Kidney tubule cell (primary cell): ENCODE measurements around the gene PCNT.
"Not testable (repeated sequence)": the region's sequence is repeated elsewhere in the genome, so short reads cannot be mapped to it uniquely, and the experiment has no call there.

Experiments
- DNase-seq: peaks from one replicate; pipeline ENCODE4 v3.0.0-alpha.2; 2018; ENCODE audit warnings: low spot score

The PCNT gene

DNA sequence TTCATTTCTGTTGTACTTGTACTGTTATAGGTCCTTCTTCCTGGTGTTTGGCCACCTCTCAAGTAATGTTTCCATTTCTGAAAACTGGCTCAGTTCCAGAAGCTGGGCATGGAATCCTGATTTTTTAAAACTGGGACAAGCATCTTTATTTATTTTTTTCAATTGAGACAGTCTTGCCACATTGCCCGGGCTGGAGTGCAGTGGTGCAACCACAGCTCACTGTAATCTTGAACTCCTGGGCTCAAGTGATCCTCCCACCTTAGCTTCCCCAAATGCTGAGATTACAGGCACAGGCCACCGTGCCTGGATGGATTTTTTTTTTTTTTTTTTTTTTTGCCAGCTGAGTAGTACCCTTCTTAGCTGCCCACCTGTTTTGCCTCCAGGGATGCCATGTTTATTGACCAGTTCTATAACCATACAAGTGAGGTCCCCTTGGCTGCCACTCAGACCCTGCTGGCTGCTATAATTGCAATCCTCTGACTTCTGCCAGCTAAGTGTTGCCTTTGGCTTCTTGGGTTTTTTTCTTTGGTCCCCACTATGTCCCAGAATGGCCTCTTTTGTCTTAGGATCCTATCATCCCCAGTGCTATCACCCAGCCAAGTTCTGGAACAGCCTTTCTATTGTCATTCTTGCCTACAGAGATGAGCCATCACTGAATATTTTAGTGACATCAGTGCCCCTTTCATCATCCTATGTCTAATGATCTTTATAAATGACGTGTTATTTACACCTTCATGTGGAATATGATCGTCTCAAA, 130.9 kb downstream of the PCNT start:
- DNase-seq = no peak

DNA sequence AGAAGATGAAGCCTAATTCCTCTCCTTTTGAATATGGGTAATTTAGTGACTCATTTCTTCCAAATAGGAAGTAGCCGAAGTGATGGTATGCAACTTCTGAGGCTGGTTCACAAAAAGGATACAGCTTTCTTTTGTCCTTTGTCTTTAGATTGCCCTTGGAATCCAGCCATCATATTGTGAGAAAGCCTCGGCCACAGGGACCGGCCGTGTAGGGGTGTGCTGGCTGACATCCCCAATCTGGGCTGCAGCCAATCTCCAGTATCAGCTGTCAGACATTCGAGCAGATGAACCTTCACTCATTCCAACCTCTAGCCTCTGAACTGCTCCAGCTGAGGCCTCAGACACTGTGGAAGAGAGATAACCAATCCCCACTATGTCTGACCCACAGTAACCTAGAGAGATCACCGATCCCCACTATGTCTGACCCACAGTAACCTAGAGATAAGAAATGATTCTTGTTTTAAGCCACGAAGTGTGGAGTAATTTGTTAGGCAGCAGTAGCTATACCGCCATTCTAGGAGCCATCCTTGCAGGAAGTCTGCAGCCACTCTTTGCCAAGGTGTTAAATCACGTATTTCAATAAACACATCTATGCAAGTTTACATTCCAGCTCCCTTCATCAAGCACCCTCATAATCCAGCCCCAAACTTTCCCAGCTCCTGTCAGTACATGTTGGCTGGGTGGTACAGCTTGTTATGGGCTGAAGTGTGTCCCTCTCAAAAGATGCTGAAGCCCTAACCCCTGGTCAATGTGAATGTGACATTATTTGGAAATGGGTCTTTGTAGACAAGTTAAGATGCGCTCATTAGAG, 131.8 kb downstream of the PCNT start:
- no peak for DNase-seq

DNA sequence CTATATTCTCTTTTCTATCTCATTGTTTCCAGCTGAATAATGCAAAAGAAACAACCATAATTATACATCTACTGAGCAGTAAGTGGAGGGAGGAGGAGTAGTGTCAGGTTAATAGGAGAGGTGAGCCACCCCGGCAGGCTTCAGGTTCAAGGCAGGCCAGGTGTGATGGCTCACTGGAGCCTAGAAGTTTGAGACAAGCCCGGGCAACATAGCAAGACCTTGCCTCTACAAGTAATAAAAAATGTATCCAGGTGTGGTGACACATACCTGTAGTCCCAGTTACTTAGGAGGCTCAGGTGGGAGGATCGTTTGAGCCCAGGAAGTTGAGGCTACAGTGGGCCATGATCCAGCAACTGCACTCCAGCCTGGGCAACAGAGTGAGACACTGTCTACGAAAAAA, 132.8 kb downstream of the PCNT start:
- DNase-seq = no peak

DNA sequence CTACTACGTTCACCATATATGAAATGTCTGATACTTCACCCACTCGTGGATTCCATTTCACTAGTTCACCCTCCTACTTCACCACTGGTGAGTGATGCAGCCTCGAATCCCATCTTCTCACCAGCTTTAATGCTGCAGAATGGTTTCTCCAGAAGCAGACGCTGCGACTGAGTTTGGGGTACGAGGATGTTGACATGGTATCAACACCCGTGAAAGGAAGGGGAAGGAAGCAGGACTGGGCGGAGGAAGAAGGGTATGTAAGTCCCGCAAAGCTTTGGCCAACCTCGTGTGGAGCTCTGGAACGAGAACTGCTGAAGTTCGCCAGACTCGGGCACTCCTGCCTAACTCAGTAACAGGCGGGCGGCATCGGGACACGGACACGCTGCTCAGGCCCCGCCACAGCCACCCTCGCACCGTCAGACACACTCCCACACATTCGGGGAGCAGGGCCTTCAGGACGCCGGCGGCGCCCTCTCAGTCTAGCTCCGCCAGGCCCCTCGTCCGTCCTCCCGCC, 133.9 kb downstream of the PCNT start:
- DNase-seq = peak; percentile 46

DNA sequence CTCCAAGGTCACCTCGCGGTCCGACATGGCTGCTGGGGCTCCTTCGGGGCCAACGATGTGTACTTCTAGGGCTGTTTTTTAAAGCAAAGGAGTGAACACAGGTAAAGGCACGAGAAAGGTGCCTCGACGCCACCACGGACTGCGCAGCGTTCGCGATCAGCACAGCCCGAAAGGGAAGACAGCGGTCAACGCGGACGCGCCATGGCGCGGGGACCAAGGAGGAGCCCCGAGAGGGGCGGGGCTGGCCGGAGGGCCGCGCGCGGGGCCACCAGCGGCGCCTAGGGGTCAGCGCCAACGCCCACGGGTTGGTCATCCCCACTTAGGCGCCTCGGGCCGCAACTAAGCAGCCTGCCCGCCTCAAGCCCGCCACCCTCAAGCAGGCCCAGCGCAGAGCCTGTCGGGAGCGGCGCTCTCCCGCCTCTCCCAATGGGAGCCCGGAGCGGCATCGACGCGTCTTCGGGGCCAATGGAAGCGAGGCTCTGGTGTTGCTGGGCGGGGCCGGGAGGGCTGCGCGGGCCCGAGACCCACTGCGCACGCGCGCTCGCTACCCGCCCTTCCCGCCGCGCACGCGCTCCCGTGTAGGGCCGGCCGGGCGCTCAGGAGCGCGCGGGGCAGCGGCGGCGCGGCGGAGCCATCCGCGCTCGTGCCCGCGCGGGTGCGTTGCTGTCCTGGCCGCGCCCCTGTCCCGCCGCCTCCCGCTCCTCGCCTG, 134.5 kb downstream of the PCNT start, which contains the start of gene DIP2A:
Gene DIP2A (plus strand): TSS at position 577 of the 709 bp plus-strand sequence. CDS start 241 bp downstream, outside the sequence.
- DNase-seq = peak; percentile 98

DNA sequence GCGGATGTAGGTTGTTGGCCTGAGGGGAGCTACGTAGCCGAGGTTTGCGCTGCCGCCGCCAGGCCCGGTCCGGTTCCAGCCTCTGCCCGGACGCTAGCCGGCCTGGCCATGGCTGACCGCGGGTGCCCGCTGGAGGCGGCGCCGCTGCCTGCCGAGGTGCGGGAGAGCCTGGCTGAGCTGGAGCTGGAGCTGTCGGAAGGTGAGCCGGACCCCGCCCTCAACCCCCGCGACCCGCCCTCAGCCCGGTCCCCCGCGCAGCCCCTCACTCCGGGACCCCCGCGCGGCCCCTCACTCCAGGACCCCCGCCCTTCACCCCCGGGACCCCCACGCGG, 135.0 kb downstream of the PCNT start:
- no peak for DNase-seq

DNA sequence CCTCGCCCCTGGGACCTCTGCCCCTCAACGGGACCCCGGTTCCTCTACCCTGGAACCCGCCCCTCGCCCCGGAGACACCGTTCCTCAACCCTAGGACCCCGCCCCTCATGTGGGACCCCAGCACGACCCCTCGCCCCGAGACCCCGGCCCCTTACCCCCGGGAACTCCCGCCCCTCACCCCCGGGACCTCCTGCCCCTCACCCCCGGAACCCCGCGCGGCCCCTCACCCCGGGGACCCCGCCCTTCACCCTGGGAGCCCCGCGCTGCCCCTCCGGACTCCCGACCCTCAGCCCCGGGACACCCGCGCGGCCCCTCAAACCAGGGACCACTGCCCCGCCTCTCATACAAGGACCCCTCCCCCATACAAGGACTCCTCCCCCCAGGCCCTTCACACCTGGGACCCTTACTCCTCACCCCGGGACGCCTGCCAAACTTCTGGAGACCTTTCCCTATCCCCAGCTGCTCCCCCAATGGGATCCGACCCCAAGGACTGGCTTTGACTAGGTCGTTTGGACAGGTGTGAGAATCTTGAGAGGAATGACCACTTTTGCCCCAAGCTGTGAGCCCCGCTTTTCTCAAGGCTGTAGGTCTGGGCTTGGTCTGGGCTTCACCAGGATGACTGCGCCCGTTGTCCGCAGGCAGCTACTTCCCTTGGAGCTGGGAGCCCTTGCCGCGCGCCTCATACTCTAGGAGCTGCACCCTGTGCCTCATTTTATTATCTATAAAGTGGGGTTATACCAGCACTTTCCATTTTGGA, 135.6 kb downstream of the PCNT start:
- DNase-seq = peak; percentile 47

DNA sequence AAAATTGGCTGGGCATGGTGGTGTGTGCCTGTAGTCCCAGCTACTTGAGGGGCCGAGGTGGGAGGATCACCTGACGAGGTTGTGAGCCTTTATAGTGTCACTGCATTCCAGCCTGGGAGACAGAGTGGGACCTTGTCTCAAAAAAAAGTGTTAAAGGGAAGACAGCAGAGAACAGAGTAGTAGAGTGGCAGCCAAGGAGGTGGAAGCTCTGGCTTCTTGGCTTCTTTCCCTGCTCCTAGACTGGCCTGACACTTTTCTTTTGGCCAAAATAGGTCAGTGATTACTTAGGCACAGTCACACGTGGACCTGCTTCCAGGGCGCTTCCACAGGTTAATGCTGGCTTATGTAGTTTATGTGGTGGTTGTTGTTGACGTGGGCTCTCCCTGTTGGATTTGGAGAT, 138.0 kb downstream of the PCNT start:
- no peak for DNase-seq

DNA sequence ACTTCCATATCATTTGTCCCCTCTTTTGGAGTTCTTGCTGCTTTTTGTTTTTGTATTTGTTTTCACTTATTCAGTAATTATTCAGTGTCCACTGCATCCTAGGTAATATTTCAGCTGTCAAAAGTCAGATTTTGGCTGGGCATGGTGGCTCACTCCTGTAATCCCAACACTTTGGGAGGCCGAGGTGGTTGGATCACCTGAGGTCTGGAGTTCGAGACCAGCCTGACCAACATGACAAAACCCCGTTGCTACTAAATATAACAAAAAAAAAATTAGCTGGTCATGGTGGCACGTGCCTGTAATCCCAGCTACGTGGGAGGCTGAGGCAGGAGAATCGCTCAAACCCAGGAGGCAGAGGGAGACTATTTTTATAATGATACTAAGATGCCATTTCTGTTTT, 141.2 kb downstream of the PCNT start:
- not testable (repeated sequence) for DNase-seq

DNA sequence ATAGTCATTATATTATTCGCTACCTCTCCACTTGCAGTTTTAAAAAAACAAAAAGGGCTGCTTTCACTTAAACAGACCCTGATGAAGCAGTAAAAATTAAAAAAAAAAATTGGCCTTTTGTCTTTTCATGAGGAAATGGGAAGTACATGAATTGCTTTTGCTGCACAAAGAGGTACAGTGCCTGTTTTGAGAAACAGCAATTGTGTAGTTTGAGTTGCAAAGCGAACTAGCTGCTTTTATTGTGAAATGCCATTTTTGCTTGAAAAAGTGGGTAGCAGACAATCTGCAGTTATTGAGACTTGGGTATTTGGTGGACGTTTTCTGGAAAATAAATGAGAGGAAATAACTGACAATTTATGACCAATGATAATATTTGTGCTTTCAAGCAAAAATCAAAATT, 141.7 kb downstream of the PCNT start:
- DNase-seq = no peak

DNA sequence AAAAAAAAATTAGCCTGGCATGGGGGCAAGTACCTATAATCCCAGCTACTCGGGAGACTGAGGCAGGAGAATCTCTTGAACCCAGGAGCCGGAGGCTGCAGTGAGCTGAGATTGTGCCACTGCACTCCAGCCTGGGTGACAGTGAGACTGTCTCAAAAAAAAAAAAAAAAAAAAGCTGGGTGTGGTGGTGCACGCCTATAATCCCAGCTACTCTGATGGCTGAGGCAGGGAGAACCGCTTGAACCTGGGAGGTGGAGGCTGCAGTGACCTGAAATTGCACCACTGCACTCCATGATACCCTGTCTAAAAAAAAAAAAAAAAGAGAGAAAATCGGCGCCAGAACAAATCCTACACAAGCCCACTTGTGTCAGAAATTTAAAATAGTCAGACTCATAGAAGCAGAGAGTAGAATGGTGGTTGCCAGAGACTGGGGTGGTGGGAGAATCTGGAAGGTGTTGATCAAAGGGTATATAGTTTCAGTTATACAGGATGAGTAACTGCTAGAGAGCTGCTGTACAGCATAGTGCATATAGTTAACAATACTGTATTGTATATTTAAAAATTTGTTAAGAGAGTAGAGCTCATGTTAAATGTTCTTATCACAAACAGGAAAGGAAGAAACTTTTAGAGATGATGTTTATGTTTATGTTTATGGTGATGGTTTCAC, 144.3 kb downstream of the PCNT start:
- DNase-seq = no peak

DNA sequence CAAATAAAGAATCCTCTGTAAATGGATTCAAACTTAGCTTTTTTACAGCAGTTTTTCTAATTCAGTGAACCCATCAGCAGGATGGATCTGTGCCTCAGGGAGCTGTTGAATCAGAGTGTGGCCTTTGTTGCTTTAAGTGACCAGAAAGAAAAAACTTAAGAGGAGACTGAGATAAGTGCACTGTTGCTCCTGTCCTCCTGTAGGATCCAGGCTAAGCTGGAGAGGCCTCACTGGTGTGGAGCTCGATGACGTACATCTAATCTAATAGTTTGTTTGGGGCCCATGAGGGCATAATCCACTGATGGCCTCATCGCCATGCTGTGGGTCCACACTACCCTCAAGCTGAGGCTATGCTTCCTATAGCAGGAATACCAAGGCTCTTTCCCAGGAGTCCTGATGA, 145.3 kb downstream of the PCNT start:
- no peak for DNase-seq

DNA sequence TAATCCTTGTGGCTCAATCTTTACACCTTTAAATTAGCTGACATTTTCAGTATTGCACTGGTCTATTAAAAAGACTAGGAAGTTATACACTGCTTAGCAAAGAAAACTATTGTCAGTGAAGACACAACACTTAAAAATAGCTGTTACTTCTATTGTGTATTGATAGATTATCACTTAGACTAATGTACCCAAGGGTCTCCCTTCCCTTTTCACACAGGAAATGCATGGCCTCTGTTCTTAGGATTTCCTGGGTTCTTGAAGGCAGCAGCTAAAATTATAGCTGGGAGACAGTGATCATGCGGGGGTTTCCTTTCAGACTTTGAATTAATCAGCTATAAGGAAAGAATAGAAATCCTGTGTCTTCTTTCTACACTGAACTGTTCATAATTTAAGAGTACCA, 147.6 kb downstream of the PCNT start:
- no peak for DNase-seq

DNA sequence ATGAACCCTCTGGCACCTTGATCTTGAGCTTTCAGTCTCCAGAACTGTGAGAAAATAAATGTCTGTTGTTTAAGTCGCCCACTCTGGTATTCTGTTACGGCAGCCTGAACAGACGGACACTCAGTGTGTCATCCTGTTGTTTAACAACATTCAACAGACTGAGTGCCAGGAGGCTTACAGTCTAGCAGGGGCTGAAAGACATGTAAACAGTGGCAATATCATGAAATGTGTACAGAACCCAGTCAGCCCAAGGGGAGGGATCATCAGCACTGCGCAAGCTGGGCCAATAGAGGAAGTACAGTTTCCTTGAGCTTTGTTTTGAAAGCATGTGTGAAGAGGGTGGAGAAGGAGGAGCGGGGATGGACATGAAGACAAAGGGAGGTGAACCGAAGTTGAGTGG, 148.3 kb downstream of the PCNT start:
- no peak for DNase-seq

DNA sequence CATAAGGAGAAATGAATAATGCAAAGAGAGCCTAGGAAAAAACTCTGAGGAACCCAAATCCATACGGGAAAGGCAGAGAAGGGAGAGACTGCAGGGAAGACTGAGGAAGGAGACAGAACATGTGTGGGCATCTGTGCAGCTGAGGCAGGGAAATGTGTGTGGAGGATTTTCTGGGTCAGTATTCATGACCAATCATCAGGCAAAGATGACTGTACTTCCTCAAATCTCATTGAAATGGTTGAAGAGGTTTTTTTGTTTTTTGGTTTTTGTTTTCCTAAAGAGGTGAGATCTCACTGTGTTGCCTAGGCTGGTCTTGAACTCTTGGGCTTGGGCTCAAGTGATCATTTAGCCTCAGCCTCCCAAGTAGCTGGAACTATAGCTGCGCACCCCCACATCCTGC, 150.4 kb downstream of the PCNT start:
- DNase-seq = no peak

DNA sequence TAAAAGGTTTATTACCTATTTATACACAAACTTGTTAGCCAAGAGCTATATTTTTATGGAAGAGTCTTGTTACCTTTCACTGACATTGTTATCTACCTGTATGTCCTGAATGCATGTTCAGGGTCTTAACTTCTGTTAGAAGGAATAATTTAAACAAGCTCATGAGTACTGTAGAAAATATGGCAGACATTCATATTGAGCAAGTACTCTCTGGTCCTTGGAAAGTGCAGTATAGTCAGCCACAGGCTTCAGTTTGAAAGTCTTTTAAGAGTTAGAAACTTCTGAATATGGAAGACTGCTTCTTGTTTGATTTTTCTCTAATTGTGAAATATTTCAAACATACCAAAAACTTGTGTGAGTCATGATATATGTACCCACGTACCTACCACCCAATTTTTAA, 151.3 kb downstream of the PCNT start:
- DNase-seq = no peak

DNA sequence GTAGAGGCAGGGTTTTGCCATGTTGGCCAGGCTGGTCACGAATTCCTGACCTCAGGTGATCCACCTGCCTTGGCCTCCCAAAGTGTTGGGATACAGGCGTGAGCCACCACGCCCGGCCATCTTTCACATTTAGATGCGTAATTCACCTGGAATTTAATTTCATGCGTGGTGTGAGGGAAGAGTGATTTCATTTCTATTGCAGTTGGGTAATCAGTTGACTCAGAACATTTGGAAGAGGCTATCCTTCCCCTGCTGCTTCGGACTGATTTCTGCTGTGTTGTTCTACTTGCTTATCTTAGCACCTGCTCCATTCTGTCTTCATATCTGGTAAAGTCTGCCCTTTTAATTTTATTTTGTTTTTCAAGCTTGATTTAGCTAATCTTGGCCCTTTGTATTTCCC, 153.8 kb downstream of the PCNT start:
- DNase-seq = no peak

DNA sequence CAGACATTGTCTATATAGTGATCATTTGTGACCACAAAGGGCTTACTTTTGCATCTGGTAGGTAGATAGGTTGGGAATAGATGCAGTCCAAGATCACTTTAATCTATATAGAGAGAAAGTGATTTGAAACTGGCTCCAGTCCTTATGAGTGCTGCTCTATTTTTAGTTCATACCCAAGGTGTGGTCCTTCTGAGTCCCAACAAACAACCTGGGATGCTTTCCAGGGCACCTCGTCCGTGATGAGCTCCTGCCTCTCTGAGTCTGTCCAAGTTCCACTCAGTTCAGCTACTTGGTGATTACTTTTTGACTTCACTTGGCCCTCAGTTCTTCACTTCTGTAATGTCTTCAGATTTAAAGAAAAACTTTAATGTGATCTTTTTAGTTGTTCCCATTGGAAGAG, 155.0 kb downstream of the PCNT start:
- DNase-seq = no peak

DNA sequence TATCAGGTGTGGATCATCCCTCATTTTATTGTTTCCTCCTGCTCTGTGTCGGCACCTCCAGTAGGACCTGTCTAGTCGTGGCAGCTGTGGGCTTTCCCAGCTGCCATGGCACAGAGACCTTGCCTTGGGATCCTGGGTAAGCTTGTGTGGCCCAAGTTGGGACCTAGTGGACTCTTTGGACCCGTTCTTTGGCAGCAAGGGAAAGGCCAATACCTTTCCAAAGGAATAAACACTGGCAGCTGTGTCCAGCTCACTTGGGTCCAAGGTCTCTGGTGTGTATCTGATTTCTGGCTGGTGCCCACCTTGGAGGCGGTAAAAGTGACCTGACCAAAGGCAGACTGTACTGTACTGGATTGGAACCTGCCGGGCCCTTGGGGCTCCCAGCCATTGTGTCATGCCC, 156.5 kb downstream of the PCNT start:
- DNase-seq = no peak

DNA sequence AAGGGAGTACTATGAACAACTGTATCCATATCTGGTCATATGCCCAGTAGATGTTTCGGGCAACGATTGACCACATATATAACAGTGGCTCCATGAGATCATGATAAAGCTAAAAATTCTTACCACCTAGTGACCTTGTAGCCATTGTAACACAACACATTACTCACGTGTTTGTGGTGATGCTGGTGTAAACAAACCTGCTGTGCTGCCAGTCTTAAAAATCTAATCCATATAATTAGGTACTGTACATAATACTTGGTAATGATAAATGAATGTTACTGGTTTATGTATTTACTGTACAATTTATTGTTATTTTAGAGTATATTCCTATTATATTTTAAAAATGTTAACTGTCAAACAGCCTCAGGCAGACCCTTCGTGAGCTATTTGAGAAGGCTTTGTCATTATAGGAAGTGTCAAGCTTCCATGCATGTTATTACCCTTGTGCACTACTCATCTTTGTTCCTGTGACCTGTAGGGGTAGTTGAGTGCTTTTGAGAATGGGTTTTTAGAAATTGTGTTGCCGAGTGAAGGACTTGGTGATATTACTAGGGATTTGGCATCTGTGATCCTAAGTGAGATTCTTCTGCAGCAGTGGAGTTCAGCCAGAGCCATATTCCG, 158.4 kb downstream of the PCNT start:
- no peak for DNase-seq

DNA sequence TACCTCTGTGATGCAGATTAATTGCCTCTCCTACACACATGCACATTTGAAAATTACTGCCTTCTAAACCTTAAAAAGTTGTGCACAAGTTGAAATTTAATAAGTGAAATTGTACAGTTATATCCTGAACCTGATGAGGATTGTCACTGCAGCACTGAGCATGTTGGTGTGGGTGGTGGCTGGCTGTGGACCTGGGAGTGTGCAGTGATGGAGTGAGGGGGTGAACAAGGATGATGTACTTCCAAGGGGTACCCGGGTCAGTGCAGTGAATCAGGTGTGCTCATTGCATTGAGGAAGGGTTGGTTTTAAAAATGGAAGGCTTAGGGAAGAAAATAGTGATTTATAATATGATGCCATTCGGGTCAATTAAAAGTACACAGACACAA, 158.9 kb downstream of the PCNT start:
- DNase-seq = no peak
